ENCODE results near the gene PANK1.

PANK1 gene

GRCh38 chr10:89690027-89690426 is 45.0 kb upstream of the PANK1 start:
- Histone ChIP-seq H3K27ac (ENCODE audit: low read depth, low read length) (no peak overlapping the region), H3K9me3 (ENCODE audit: control insufficient read depth, insufficient read depth, low read length) (no peaks in the 10 kb centered on the region), H3K4me2 (ENCODE audit: low read length) (no peak overlapping the region), H3F3A (ENCODE audit: control insufficient read depth, insufficient read depth) (no peaks in the 10 kb centered on the region), H4K20me1 (ENCODE audit: control insufficient read depth, insufficient read depth, low read depth, low read length) (no peaks in the 10 kb centered on the region), H3K27me3 (ENCODE audit: control insufficient read depth, low read length) (no peaks in the 10 kb centered on the region), H3K79me2 (ENCODE audit: control insufficient read depth, low read length) (no peaks in the 10 kb centered on the region), H3K9me2 (replicated peaks; ENCODE audit: control insufficient read depth, low read length) (no peaks in the 10 kb centered on the region), H3K4me1 (ENCODE audit: control insufficient read depth, low read length) (peaks cover 14% of the 10 kb centered on the region), H3K4me3 (ENCODE audit: low read length) (no peak overlapping the region), H3K36me3 (ENCODE audit: control insufficient read depth, low read length) (peaks cover 4% of the 10 kb centered on the region; the same call in 1 of the 2 replicates)
- TF ChIP-seq CTCF (IDR thresholded peaks at IDR 0.05; ENCODE audit: low read depth, low read length, poor library complexity, severe bottlenecking), result no peak
- no peak for TF ChIP-seq EZH2phosphoT487 (IDR thresholded peaks at IDR 0.05; ENCODE audit: borderline replicate concordance, low read length)

GRCh38 chr10:89685936-89686335 is 40.9 kb upstream of the PANK1 start:
- no peak overlapping the region for H3K4me2 ChIP-seq (ENCODE audit: low read length)
- peaks cover 14% of the 10 kb centered on the region for H3K4me1 ChIP-seq (ENCODE audit: control insufficient read depth, low read length)
- H3K36me3 ChIP-seq (ENCODE audit: control insufficient read depth, low read length), result no peaks in the 10 kb centered on the region
- no peaks in the 10 kb centered on the region for H3K27me3 ChIP-seq (ENCODE audit: control insufficient read depth, low read length)
- no peak overlapping the region for H3K27ac ChIP-seq (ENCODE audit: low read depth, low read length)
- no peaks in the 10 kb centered on the region for H4K20me1 ChIP-seq (ENCODE audit: control insufficient read depth, insufficient read depth, low read depth, low read length)
- H3K79me2 ChIP-seq (ENCODE audit: control insufficient read depth, low read length), result no peaks in the 10 kb centered on the region
- no peaks in the 10 kb centered on the region for H3K9me2 ChIP-seq (replicated peaks; ENCODE audit: control insufficient read depth, low read length)
- H3K4me3 ChIP-seq (ENCODE audit: low read length), result no peak overlapping the region
- no peaks in the 10 kb centered on the region for H3F3A ChIP-seq (ENCODE audit: control insufficient read depth, insufficient read depth)
- no peak for TF ChIP-seq EZH2phosphoT487 (IDR thresholded peaks at IDR 0.05; ENCODE audit: borderline replicate concordance, low read length)
- no peak for TF ChIP-seq CTCF (IDR thresholded peaks at IDR 0.05; ENCODE audit: low read depth, low read length, poor library complexity, severe bottlenecking)
- no peaks in the 10 kb centered on the region for H3K9me3 ChIP-seq (ENCODE audit: control insufficient read depth, insufficient read depth, low read length)

GRCh38 chr10:89684604-89685003 is 39.6 kb upstream of the PANK1 start:
- H3K9me2 ChIP-seq (replicated peaks; ENCODE audit: control insufficient read depth, low read length), result no peaks in the 10 kb centered on the region
- no peak overlapping the region for H3K4me3 ChIP-seq (ENCODE audit: low read length)
- no peaks in the 10 kb centered on the region for H3K9me3 ChIP-seq (ENCODE audit: control insufficient read depth, insufficient read depth, low read length)
- no peak overlapping the region for H3K4me2 ChIP-seq (ENCODE audit: low read length)
- H3K27ac ChIP-seq (ENCODE audit: low read depth, low read length), result no peak overlapping the region
- no peaks in the 10 kb centered on the region for H3F3A ChIP-seq (ENCODE audit: control insufficient read depth, insufficient read depth)
- no peaks in the 10 kb centered on the region for H3K27me3 ChIP-seq (ENCODE audit: control insufficient read depth, low read length)
- H3K79me2 ChIP-seq (ENCODE audit: control insufficient read depth, low read length), result no peaks in the 10 kb centered on the region
- no peaks in the 10 kb centered on the region for H3K36me3 ChIP-seq (ENCODE audit: control insufficient read depth, low read length)
- no peaks in the 10 kb centered on the region for H4K20me1 ChIP-seq (ENCODE audit: control insufficient read depth, insufficient read depth, low read depth, low read length)
- peaks cover 18% of the 10 kb centered on the region for H3K4me1 ChIP-seq (ENCODE audit: control insufficient read depth, low read length)
- TF ChIP-seq EZH2phosphoT487 (IDR thresholded peaks at IDR 0.05; ENCODE audit: borderline replicate concordance, low read length), result no peak

GRCh38 chr10:89683883-89684282 is 38.8 kb upstream of the PANK1 start:
- Histone ChIP-seq H3K36me3 (ENCODE audit: control insufficient read depth, low read length) (no peaks in the 10 kb centered on the region), H3K27me3 (ENCODE audit: control insufficient read depth, low read length) (no peaks in the 10 kb centered on the region), H3K4me3 (ENCODE audit: low read length) (no peak overlapping the region), H3K9me3 (ENCODE audit: control insufficient read depth, insufficient read depth, low read length) (no peaks in the 10 kb centered on the region), H4K20me1 (ENCODE audit: control insufficient read depth, insufficient read depth, low read depth, low read length) (no peaks in the 10 kb centered on the region), H3K27ac (ENCODE audit: low read depth, low read length) (no peak overlapping the region), H3K9me2 (replicated peaks; ENCODE audit: control insufficient read depth, low read length) (no peaks in the 10 kb centered on the region), H3F3A (ENCODE audit: control insufficient read depth, insufficient read depth) (no peaks in the 10 kb centered on the region), H3K4me2 (ENCODE audit: low read length) (no peak overlapping the region), H3K4me1 (ENCODE audit: control insufficient read depth, low read length) (peaks cover 21% of the 10 kb centered on the region), H3K79me2 (ENCODE audit: control insufficient read depth, low read length) (no peaks in the 10 kb centered on the region)
- TF ChIP-seq CTCF (IDR thresholded peaks at IDR 0.05; ENCODE audit: low read depth, low read length, poor library complexity, severe bottlenecking) (no peak), EZH2phosphoT487 (IDR thresholded peaks at IDR 0.05; ENCODE audit: borderline replicate concordance, low read length) (no peak)

Data from DOHH2 (cell line).